Stomach (tissue), 9 donors: ENCODE data around the gene C7orf33. TPM values are rescaled to one million over a fixed set of nuclear protein-coding genes. Genes with fewer than 3 reads are reported as not detected.

Source experiments
- DNase-seq, 2 donors: peaks; one replicate each; pipeline versions ENCODE4 v3.0.0 to v3.0.0-alpha.2; 2013 to 2019
- H3K27ac ChIP-seq, 5 donors: fragments of 200-600 bp in 4 of 5; sonication (generic) in 4 of 5; one replicate each; pipeline ENCODE4 v1.5.1; 2013 to 2019; ENCODE audit warnings: mild to moderate bottlenecking in 1 of 5, moderate library complexity in 1 of 5
- H3K27me3 ChIP-seq, 3 donors: fragments of 200-600 bp; sonication (generic); one replicate each; pipeline ENCODE4 v1.5.1; 2017 to 2019; ENCODE audit warnings: mixed run types in 1 of 3
- H3K36me3 ChIP-seq, 4 donors: fragments of 200-600 bp; sonication (generic); 1 replicate in 3 of 4; 2 replicates in 1 of 4; pipeline ENCODE4 v1.5.1; 2016 to 2019
- H3K4me1 ChIP-seq, 4 donors: fragments of 200-600 bp; sonication (generic); one replicate each; pipeline ENCODE4 v1.5.1; 2016 to 2019
- H3K4me3 ChIP-seq, 4 donors: fragments of 200-600 bp; sonication (generic) in 3 of 4; one replicate each; pipeline ENCODE4 v1.5.1; 2016 to 2019; ENCODE audit warnings: mild to moderate bottlenecking in 1 of 4
- H3K9me3 ChIP-seq, 4 donors: fragments of 200-600 bp; sonication (generic); one replicate each; pipeline ENCODE4 v1.5.1; 2016 to 2019
- CTCF ChIP-seq, 7 experiments: fragments of 450-650 bp in 4 of 7; fragments of 200-600 bp in 3 of 7; sonication (generic) in 3 of 7; IDR thresholded peaks; one replicate each; pipeline ENCODE4 v1.5.1; 2016 to 2019; ENCODE audit warnings: antibody characterized with exemption in 7 of 7, control low read depth in 2 of 7, mild to moderate bottlenecking in 1 of 7
- EP300 ChIP-seq: sonication (generic); formaldehyde crosslinking; IDR thresholded peaks from one replicate; pipeline ENCODE4 v1.6.1; 2017; ENCODE audit warnings: antibody characterized with exemption
- POLR2A ChIP-seq, 4 donors: fragments of 450-650 bp; IDR thresholded peaks; one replicate each; pipeline ENCODE4 v1.6.1; 2016; ENCODE audit warnings: antibody characterized with exemption in 4 of 4, control low read depth in 2 of 4, mild to moderate bottlenecking in 1 of 4, moderate library complexity in 1 of 4
- POLR2AphosphoS5 ChIP-seq, 3 donors: sonication (generic); formaldehyde crosslinking; IDR thresholded peaks; one replicate each; pipeline ENCODE4 v1.6.1; 2016; ENCODE audit warnings: antibody characterized with exemption in 3 of 3
- WGBS, 5 donors: extraction: QIAGEN DNeasy Blood & Tissue Kit in 3 of 5; methylation state at CpG; one replicate each; pipeline versions ENCODE4 v1.1.5 to v1.1.7; 2013 to 2018; 5-methylcytosine and 5-hydroxymethylcytosine counted together
- intact Hi-C: fragments of 100-400 bp; cut with DNase I; formaldehyde crosslinking; loops from one replicate; pipeline ENCODE4 v1.15.1; 2023; ENCODE audit warnings: low total_unique reads
- polyA plus RNA-seq, 3 donors: library from polyadenylated mRNA; stranded (reverse); fragments of 200-250 nt; gene quantifications; one replicate each; pipeline ENCODE4 v1.2.3, GENCODE V29; 2013
- total RNA-seq, 5 donors: library from RNA; depleted of rRNA; stranded (reverse); fragments of >200 nt; gene quantifications; one replicate each; pipeline versions ENCODE4 v1.1.0 to v1.2.3, GENCODE V29; 2014 to 2016
- donor health status: healthy with polysubstance abuse.
- donor health status: Bipolar disorder and iron deficiency.
- donor health status: healthy.

Gene C7orf33
- total and polyA plus RNA-seq, 8 donors = not detected

GRCh38 chr7:148645898-148646297, 55.3 kb downstream of the C7orf33 start:
- 86 to 100% (median 94%) methylated on average over 2 of the region's 2 CpGs for WGBS, 5 donors
- H3K36me3 ChIP-seq = no peaks in the 10 kb centered on the region
- H3K4me3 ChIP-seq = no peak overlapping the region
- H3K4me1 ChIP-seq = no peaks in the 10 kb centered on the region
- no peak for TF ChIP-seq POLR2A (IDR thresholded peaks at IDR 0.05)
- no peak for TF ChIP-seq EP300
- no peak for TF ChIP-seq CTCF (IDR thresholded peaks at IDR 0.05)
- TF ChIP-seq POLR2AphosphoS5 (IDR thresholded peaks at IDR 0.05) = no peak
- H3K27me3 ChIP-seq = peaks cover 0 to 10% (median 0%) of the 10 kb centered on the region in 3 donors
- intact Hi-C loops = no loop called here
- no peak for DNase-seq
- H3K9me3 ChIP-seq = no peaks in the 10 kb centered on the region
- no peak overlapping the region for H3K27ac ChIP-seq

- H3K27ac ChIP-seq = no peak overlapping the region
- WGBS, 5 donors = 73 to 80% (median 75%) methylated on average over 4 of the region's 4 CpGs
- no peaks in the 10 kb centered on the region for H3K9me3 ChIP-seq
- no peaks in the 10 kb centered on the region for H3K36me3 ChIP-seq
- H3K4me1 ChIP-seq = no peaks in the 10 kb centered on the region
- H3K4me3 ChIP-seq = no peak overlapping the region
- no peaks in the 10 kb centered on the region for H3K27me3 ChIP-seq
- DNase-seq = no peak
- no peak for TF ChIP-seq EP300
- TF ChIP-seq POLR2A (IDR thresholded peaks at IDR 0.05) = no peak
- TF ChIP-seq POLR2AphosphoS5 (IDR thresholded peaks at IDR 0.05) = no peak
- TF ChIP-seq CTCF (IDR thresholded peaks at IDR 0.05) = no peak
- intact Hi-C loops = no loop called here
Measured at GRCh38 chr7:148650232-148650858, 59.8 kb downstream of the C7orf33 start.

GRCh38 chr7:148652773-148653172, 62.2 kb downstream of the C7orf33 start:
- no peak for DNase-seq
- Histone ChIP-seq H3K4me3 (no peak overlapping the region), H3K27ac (no peak overlapping the region), H3K9me3 (no peaks in the 10 kb centered on the region), H3K4me1 (no peaks in the 10 kb centered on the region), H3K27me3 (no peaks in the 10 kb centered on the region), H3K36me3 (no peaks in the 10 kb centered on the region)
- TF ChIP-seq EP300 = no peak
- no peak for TF ChIP-seq POLR2AphosphoS5 (IDR thresholded peaks at IDR 0.05)
- TF ChIP-seq CTCF (IDR thresholded peaks at IDR 0.05) = no peak
- no peak for TF ChIP-seq POLR2A (IDR thresholded peaks at IDR 0.05)
- intact Hi-C loops = no loop called here

- H3K9me3 ChIP-seq = no peaks in the 10 kb centered on the region
- no peak overlapping the region for H3K27ac ChIP-seq
- WGBS, 5 donors = 84 to 91% (median 86%) methylated on average over 4 of the region's 4 CpGs
- H3K4me3 ChIP-seq = no peak overlapping the region
- H3K36me3 ChIP-seq = no peaks in the 10 kb centered on the region
- intact Hi-C loops = no loop called here
- H3K27me3 ChIP-seq = no peaks in the 10 kb centered on the region
- H3K4me1 ChIP-seq = no peaks in the 10 kb centered on the region
- no peak for DNase-seq
- no peak for TF ChIP-seq CTCF (IDR thresholded peaks at IDR 0.05)
- no peak for TF ChIP-seq POLR2A (IDR thresholded peaks at IDR 0.05)
- no peak for TF ChIP-seq EP300
- no peak for TF ChIP-seq POLR2AphosphoS5 (IDR thresholded peaks at IDR 0.05)
Measured at GRCh38 chr7:148657929-148658328, 67.4 kb downstream of the C7orf33 start.
